Transverse colon (tissue), 4 donors: ENCODE measurements around the gene PRPF8. TPM values are rescaled to one million over a fixed set of nuclear protein-coding genes. Genes with fewer than 3 reads are reported as not detected.

ENCODE experiments used
- DNase-seq: peaks from one replicate; pipeline ENCODE4 v3.0.0-alpha.2; 2019
- H3K27ac ChIP-seq, 4 donors: fragments of 200-600 bp; sonication (generic); 2 replicates each; pipeline ENCODE4 v1.5.1; 2016 to 2018; ENCODE audit warnings: inconsistent platforms in 4 of 4
- H3K27me3 ChIP-seq: fragments of 200-600 bp; sonication (generic); 2 replicates; pipeline ENCODE4 v1.5.1; 2017; ENCODE audit warnings: inconsistent platforms
- H3K36me3 ChIP-seq, 4 donors: fragments of 200-600 bp; sonication (generic); 2 replicates each; pipeline ENCODE4 v1.5.1; 2017 to 2019; ENCODE audit warnings: inconsistent platforms in 4 of 4
- H3K4me1 ChIP-seq, 4 donors: fragments of 200-600 bp; sonication (generic); 2 replicates each; pipeline ENCODE4 v1.5.1; 2017 to 2020; ENCODE audit warnings: inconsistent platforms in 4 of 4
- H3K4me3 ChIP-seq, 4 donors: fragments of 200-600 bp; sonication (generic); 1 replicate in 1 of 4; 2 replicates in 3 of 4; pipeline versions ENCODE4 v1.5.1 to v1.6.1; 2017 to 2019; ENCODE audit warnings: inconsistent platforms in 4 of 4
- H3K9me3 ChIP-seq, 2 donors: fragments of 200-600 bp; sonication (generic); 2 replicates each; pipeline ENCODE4 v1.5.1; 2017 to 2019; ENCODE audit warnings: inconsistent platforms in 2 of 2
- CTCF ChIP-seq, 5 experiments: fragments of 200-600 bp in 3 of 5; fragments of 450-650 bp in 2 of 5; sonication (generic) in 3 of 5; IDR thresholded peaks; 1 replicate in 2 of 5; 2 replicates in 3 of 5; pipeline ENCODE4 v1.5.1; 2016 to 2017; ENCODE audit warnings: antibody characterized with exemption in 5 of 5, inconsistent platforms in 3 of 5, mild to moderate bottlenecking in 2 of 5, moderate library complexity in 1 of 5
- EP300 ChIP-seq: sonication (generic); formaldehyde crosslinking; IDR thresholded peaks from one replicate; pipeline ENCODE4 v1.6.1; 2017; ENCODE audit warnings: antibody characterized with exemption, low read depth
- POLR2A ChIP-seq: fragments of 450-650 bp; IDR thresholded peaks from one replicate; pipeline ENCODE4 v1.6.1; 2016; ENCODE audit warnings: antibody characterized with exemption, mild to moderate bottlenecking, moderate library complexity
- POLR2AphosphoS5 ChIP-seq, 3 donors: sonication (generic); formaldehyde crosslinking; IDR thresholded peaks; one replicate each; pipeline ENCODE4 v1.6.1; 2016; ENCODE audit warnings: antibody characterized with exemption in 3 of 3
- WGBS, 2 donors: methylation state at CpG; one replicate each; pipeline ENCODE4 v1.1.5; 2018; ENCODE audit warnings: low coverage in 1 of 2; 5-methylcytosine and 5-hydroxymethylcytosine counted together
- in situ Hi-C, 4 donors: fragments of 200-750 bp; cut with MboI; loops; one replicate each; pipeline versions ENCODE4 v1.15.0 to v1.15.1; 2017; ENCODE audit warnings: low sequenced_read_pairs in 3 of 4, low pct_ligation_motif_present in 1 of 4, low pct_unique_long_range_greater_than_20kb in 1 of 4
- intact Hi-C: fragments of 100-400 bp; cut with DNase I; formaldehyde crosslinking; loops from one replicate; pipeline ENCODE4 v1.15.1; 2023; ENCODE audit warnings: low total_unique reads
- small RNA-seq, 4 donors: library from RNA; depleted of rRNA; stranded (forward); fragments of <200 nt; gene quantifications; one replicate each; pipeline ENCODE3, GENCODE V24; 2016
- total RNA-seq, 4 donors: library from RNA; depleted of rRNA; stranded (reverse); fragments of >200 nt; gene quantifications; one replicate each; pipeline ENCODE4 v1.1.0, GENCODE V29; 2016

The PRPF8 gene
- total RNA-seq, 4 donors from 2014 or later, result 155 to 410 (median 169) TPM

- H3K36me3 ChIP-seq, result no peaks in the 10 kb centered on the region
- H3K27me3 ChIP-seq, result no peaks in the 10 kb centered on the region
- H3K4me3 ChIP-seq, result no peak overlapping the region
- H3K27ac ChIP-seq, result peak overlapping the region in 2 of 4 donors; percentile 17 to 53
- H3K4me1 ChIP-seq, result peaks cover 0 to 14% (median 3%) of the 10 kb centered on the region in 4 donors
- in situ Hi-C loops, result no loop called here
- intact Hi-C loops, result no loop called here
- 89% methylated on average over 19 of the region's 19 CpGs; no CpG with 5 or more reads in 1 of the 2 donors for WGBS, 2 donors
- no peaks in the 10 kb centered on the region for H3K9me3 ChIP-seq
- no peak for DNase-seq
- TF ChIP-seq POLR2AphosphoS5 (IDR thresholded peaks at IDR 0.05) (no peak), CTCF (IDR thresholded peaks at IDR 0.05) (no peak), POLR2A (no peak), EP300 (no peak)
Measured at GRCh38 chr17:1605681-1606351, 78.9 kb downstream of the PRPF8 start.

GRCh38 chr17:1604831-1605528, 79.7 kb downstream of the PRPF8 start:
- no peaks in the 10 kb centered on the region for H3K27me3 ChIP-seq
- peaks cover 0 to 14% (median 3%) of the 10 kb centered on the region in 4 donors for H3K4me1 ChIP-seq
- 87% methylated on average over 32 of the region's 35 CpGs; no CpG with 5 or more reads in 1 of the 2 donors for WGBS, 2 donors
- H3K4me3 ChIP-seq, result no peak overlapping the region
- intact Hi-C loops, result no loop called here
- H3K36me3 ChIP-seq, result no peaks in the 10 kb centered on the region
- no peak overlapping the region for H3K27ac ChIP-seq
- DNase-seq, result no peak
- no peaks in the 10 kb centered on the region for H3K9me3 ChIP-seq
- TF ChIP-seq EP300 (no peak), POLR2AphosphoS5 (IDR thresholded peaks at IDR 0.05) (no peak), POLR2A (no peak), CTCF (IDR thresholded peaks at IDR 0.05) (no peak)
- in situ Hi-C loops, result no loop called here

- 96% methylated on average over 14 of the region's 14 CpGs; no CpG with 5 or more reads in 1 of the 2 donors for WGBS, 2 donors
- DNase-seq, result no peak
- TF ChIP-seq EP300 (no peak), CTCF (IDR thresholded peaks at IDR 0.05) (no peak), POLR2A (no peak), POLR2AphosphoS5 (IDR thresholded peaks at IDR 0.05) (no peak)
- Histone ChIP-seq H3K9me3 (no peaks in the 10 kb centered on the region), H3K27me3 (no peaks in the 10 kb centered on the region), H3K36me3 (no peaks in the 10 kb centered on the region), H3K4me1 (peaks cover 0 to 16% (median 9%) of the 10 kb centered on the region in 4 donors), H3K27ac (no peak overlapping the region), H3K4me3 (no peak overlapping the region)
- in situ Hi-C loops, result no loop called here
- intact Hi-C loops, result no loop called here
Measured at GRCh38 chr17:1601571-1601970, 83.1 kb downstream of the PRPF8 start.

Small RNA genes lying within 50 kb of the gene (small RNA-seq; reads per million reads assigned to genes)
- 0 reads per million in 4 donors for gene RN7SL105P

Other genes starting within 250 kb of the PRPF8 start
- 10 to 100 TPM; 33.4 to 95.3 (median 63.4) TPM for gene CRK, start 228.6 kb downstream of the PRPF8 start, total RNA-seq
- gene MYO1C, start 192.2 kb downstream of the PRPF8 start, total RNA-seq, result 100 to 1,000 TPM; 163 to 456 (median 219) TPM
- 100 to 1,000 TPM in 1 of 4 donors, 10 to 100 TPM in 3; 10.9 to 114 (median 81.9) TPM for gene INPP5K, start 168.3 kb downstream of the PRPF8 start, total RNA-seq
- 10 to 100 TPM; 15.3 to 50.2 (median 32.7) TPM for gene PITPNA, start 122.1 kb downstream of the PRPF8 start, total RNA-seq
- 10 to 100 TPM in 2 of 4 donors, 1 to 10 TPM in 2; 3.7 to 98.9 (median 12.3) TPM for gene SLC43A2, start 56.0 kb downstream of the PRPF8 start, total RNA-seq
- gene SCARF1, start 39.1 kb downstream of the PRPF8 start, total RNA-seq, result 10 to 100 TPM; 11.2 to 63.2 (median 16.3) TPM
- gene RILP, start 35.0 kb downstream of the PRPF8 start, total RNA-seq, result 100 to 1,000 TPM in 2 of 4 donors, 10 to 100 TPM in 2; 59.3 to 185 (median 108) TPM
- 10 to 100 TPM; 21.6 to 48.6 (median 31.5) TPM for gene TLCD2, start 25.5 kb upstream of the PRPF8 start, total RNA-seq
- 10 to 100 TPM; 26.1 to 73.7 (median 35.7) TPM for gene WDR81, start 39.8 kb upstream of the PRPF8 start, total RNA-seq
- gene SERPINF2, start 58.0 kb upstream of the PRPF8 start, total RNA-seq, result 10 to 100 TPM in 1 of 4 donors, 1 to 10 TPM in 2, not detected in 1; 3.2 to 10.5 (median 3.4) TPM
- gene SERPINF1, start 77.2 kb upstream of the PRPF8 start, total RNA-seq, result 100 to 1,000 TPM in 3 of 4 donors, 10 to 100 TPM in 1; 88.3 to 340 (median 114) TPM
- gene SMYD4, start 145.0 kb upstream of the PRPF8 start, total RNA-seq, result 10 to 100 TPM in 2 of 4 donors, 1 to 10 TPM in 2; 4.1 to 14.8 (median 9.0) TPM
- 100 to 1,000 TPM in 1 of 4 donors, 10 to 100 TPM in 2, 1 to 10 TPM in 1; 6.4 to 160 (median 23.9) TPM for gene RPA1, start 145.1 kb upstream of the PRPF8 start, total RNA-seq